HG03060 (cell line): ENCODE results near the gene SNX7.

Source experiments
- ATAC-seq: cut with Tn5 transposase; IDR thresholded peaks from one replicate; pipeline ENCODE4 v1.9.1; 2021; ENCODE audit warnings: low read depth, moderate number of reproducible peaks; ENCODE audit not compliant: unreplicated experiment

SNX7 gene

DNA sequence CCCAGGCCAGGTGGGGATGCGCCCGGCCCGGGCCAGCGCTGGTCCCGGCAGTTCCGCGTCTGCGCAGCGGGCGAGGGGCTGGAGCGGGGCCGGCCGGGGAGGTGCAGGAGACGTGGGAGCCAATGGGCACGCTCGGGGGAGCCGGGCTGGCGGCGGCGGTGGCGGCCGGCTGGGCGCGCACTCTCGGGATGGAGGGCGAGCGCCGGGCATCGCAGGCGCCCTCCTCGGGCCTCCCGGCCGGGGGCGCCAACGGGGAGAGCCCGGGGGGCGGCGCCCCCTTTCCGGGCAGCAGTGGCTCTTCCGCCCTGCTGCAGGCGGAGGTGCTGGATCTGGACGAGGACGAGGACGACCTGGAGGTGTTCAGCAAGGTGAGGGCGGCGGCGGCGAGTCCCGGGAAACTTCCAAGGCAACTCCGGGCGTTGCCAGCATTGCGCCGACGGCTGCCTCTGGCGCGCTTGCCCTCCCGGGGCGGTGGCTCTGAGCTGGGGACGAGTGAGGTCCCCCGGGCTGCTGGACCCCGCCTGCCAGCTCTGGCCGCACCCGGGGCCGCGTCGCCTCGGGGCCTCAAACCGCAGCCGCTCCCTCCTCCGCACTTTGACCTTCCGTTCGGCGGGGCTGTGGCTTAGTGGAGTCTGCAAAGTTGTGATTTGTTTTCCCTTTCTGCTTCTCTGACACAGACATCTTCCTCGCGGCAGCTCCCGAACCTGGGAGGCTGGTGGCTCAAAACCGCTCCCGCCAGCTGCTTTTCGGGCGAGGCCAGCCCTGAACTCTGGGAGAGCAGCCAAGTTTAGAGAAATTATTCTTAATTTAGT, at the start of gene SNX7:
TSS of gene SNX7 (plus strand) at position 178 of the 812 bp plus-strand sequence. CDS start at position 189, 11 bp downstream.
- no peak for ATAC-seq

DNA sequence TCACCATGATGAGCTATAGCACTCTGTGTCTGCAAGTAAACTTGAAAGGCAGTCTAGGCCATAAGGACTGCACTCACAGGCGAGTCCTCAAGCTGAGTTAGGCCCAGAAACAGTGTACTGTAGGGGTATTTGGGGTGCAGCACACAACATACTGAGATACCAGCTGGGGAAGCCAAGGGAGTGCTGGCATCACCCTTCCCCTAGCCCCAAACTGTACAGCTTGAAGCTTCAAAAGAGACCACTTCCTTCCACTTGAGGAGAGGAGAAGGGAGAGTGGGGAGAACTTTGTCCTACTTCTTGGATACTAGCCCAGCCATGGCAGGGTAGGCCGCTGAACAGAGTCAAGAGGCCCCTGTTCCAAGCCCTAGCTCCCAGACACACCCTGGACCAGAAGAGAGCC, 24.2 kb upstream of the SNX7 start:
- no peak for ATAC-seq

DNA sequence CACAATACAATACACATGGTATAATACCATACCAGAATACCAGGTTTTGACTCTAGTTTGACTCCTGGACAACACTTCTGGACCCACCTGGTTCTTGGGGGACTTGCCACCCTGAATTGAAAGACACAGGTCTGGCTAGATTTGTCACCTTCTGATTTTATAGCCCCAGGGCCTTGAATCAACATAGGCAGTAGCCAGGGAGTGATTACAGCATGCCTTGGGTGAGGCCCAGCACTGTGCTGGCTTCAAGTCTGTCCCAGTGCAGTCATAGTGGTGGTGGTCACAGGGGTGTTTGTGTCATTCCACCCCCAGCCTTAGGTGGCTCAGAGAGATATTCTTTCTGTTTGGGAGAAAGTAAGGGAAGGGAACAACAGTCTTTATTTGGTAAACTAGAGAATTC, 23.3 kb upstream of the SNX7 start:
- ATAC-seq, result no peak

DNA sequence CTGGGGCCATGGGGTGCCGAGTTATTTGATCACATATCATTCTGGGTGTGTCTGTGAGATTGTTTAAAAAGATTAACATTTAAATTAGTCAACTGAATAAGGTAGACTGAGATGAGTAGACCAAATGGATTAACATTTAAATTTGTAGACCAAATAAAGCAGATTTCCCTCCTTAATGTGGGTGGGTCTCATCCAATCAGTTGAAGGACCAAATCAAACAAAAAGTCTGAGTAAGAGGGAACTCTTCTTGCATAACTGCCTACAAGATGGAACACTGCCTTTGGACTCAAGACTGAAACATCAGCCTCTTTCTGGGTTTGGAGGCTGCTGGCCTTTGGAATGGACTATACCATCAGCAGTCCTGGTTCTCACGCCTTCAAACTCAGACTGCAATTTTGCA, 17.0 kb upstream of the SNX7 start:
- no peak for ATAC-seq

DNA sequence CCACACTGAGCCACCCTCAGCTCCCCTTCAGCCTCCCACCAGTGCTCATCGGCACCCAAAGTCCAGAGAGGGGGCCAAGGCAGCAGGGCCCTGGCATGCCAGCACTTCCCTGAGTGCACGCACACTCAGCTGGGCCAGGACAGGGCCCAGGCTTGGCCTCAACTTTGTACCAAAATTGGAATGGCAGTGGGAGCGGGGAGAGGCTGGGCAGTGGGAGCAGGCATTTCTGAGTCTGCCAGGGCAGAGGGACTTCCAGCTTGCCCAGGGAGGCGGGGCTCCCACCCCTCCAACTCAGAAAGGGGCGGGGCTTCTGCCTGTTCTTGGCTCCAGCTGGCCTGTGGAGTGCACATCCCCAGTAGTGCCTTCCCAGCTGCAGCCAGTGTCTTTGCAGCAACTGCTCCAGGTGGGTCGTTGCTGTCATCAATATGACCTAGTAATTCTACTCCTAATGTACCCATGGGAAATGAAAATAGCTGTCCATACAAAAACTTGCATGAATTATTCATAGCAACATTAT, 10.3 kb upstream of the SNX7 start:
- no peak for ATAC-seq

GRCh38 chr1:98653123-98653522, 8.4 kb upstream of the SNX7 start:
- ATAC-seq, result no peak

DNA sequence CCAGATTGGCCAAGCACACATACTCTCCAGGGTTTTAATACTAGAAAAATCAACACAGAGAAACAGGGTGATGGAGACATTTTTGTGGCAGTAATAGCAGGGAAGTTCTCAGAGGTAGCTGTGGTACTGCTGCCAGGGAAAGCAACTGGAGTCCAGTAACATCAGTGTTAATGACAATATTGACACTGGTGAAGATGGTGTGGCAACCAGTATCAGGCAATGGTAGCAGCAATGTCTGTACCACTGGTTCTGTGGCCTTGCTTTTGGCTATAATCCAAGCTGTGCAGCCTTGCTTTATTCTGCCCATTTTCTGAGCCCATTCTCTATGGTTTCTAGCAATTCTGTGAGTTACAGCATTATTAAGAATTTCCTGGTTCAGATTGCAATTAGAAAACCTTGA, 1.6 kb upstream of the SNX7 start:
- ATAC-seq, result no peak

DNA sequence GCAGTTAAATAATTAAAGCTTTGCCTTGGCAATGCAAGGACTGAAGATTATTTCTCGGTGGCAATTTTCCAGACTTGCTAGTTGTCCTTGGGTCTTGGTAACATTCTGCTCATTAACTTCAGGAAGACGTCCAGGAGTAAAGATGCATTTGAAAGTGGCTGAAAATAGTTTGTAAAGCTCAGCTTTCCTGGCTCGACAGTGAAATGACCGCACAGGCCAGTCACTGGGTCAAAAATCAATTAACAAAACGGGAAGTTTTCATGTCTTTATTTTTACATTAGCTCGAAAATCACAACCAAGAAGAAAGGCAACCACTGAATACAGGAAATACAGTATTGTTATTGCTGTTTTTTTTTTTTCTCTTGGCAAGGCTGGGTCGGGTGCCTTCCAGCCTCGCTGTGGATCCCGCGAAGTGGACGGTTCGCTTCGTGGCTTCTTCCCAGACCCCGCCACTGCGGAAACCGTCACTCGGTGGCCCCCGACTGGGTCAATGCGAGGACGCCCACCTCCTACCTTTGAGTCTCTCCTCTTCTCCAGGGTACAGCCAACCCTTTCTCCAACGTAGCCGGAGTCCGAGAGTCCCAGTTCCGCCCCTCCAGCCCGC, 479 bp upstream of the SNX7 start:
- ATAC-seq, result no peak

- no peak for ATAC-seq
Observed at GRCh38 chr1:98662356-98662670, 792 bp downstream of the SNX7 start.

DNA sequence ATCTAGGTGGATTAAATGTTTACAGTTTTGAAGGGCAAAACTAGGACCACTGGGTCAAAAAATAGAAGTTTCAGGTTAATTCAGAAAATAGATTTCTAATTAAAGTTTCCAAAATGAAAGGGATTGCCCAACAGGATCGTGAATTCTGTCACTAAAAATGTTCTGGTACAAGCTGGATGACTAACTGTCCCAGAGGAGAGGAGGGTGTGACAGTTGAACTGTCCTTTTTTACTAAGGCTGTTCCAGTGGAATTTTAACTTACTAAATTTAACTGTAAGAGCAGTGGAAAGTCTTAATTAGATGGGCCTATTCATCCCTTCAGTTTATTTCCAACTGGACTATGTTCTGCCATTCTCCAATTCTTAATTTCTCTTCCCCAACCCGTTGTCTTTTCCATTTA, 7.2 kb downstream of the SNX7 start:
- ATAC-seq, result no peak

DNA sequence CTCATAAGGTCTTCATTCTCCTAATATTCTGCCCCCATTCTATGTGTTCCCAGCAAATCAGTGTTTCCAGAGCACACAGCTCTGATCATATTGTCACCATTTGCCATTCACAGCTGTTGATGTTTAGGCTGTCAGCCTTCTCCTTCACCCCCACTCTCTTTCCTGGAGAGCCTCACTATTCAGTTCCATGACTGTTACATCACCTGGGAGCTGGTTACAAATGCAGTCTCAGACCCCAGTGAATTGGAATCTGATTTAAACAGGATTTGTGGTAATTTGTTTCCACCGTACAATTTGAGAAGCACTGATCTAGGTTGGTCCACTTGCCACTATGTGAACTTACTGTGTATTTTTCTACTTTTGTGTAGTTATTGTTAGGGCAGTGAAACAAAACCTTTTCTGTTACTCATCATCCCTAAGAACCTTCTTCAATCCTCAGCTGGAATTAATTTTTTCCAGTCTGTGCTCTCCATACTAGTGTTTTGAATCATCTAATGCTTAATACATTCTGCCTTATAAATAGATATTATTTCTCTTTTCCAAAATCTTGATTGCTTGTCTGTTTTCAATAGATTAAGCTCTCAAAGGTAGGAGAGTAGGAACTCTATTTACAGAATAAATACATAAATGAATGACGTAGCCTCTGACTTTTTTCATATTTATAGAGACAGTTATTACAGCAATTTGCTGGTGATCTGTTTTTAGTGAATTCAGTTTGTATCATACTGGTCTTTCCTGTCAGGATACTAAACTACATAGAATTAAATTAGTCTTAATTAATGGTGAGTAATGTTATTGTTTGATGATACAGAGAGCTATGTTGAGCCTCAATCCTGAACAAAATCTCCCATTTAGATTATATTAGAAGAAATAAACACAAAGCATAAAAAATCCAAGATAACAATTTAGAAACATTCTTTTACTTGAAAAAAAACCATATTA, 8.1 kb downstream of the SNX7 start:
- ATAC-seq, result no peak

GRCh38 chr1:98672189-98672588, 10.7 kb downstream of the SNX7 start:
- no peak for ATAC-seq

GRCh38 chr1:98674075-98674781, 12.7 kb downstream of the SNX7 start:
- ATAC-seq, result no peak

- no peak for ATAC-seq
Observed at GRCh38 chr1:98675282-98675681, 13.8 kb downstream of the SNX7 start.

GRCh38 chr1:98677288-98677687, 15.8 kb downstream of the SNX7 start:
- ATAC-seq, result no peak

- ATAC-seq, result no peak
Observed at GRCh38 chr1:98681812-98682211, 20.3 kb downstream of the SNX7 start.

- ATAC-seq, result no peak
Observed at GRCh38 chr1:98688110-98688739, 26.7 kb downstream of the SNX7 start.

- ATAC-seq, result no peak
Observed at GRCh38 chr1:98690576-98690975, 29.1 kb downstream of the SNX7 start.

DNA sequence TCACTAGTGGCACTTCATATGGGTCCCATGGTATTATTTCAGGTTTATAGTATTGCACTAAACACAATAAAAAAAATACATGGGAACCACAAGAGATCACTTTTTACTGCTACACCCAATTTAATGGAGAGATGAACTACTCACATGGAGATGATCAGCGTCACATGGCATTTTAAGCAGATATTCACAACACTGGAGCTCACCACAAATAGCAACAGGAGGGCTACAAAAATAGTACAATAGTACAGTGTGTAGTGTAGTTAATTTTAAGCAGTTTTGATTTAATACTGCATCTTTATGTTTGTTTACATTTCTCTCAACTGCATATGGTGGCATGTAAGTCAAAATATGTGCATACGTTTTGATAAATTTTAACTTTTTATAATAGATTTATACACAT, 31.0 kb downstream of the SNX7 start:
- no peak for ATAC-seq

GRCh38 chr1:98693385-98693784, 31.9 kb downstream of the SNX7 start:
- no peak for ATAC-seq
